ENCODE data around the gene TRPC4AP. TPM values are rescaled to one million over a fixed set of nuclear protein-coding genes. Genes with fewer than 3 reads are reported as not detected.

TRPC4AP gene
- total and polyA plus RNA-seq, 2 of the 8 experiments (the other 6 are each of a cell fraction or from before 2014, with no cell fraction given), result 73.1 to 74.8 TPM

DNA sequence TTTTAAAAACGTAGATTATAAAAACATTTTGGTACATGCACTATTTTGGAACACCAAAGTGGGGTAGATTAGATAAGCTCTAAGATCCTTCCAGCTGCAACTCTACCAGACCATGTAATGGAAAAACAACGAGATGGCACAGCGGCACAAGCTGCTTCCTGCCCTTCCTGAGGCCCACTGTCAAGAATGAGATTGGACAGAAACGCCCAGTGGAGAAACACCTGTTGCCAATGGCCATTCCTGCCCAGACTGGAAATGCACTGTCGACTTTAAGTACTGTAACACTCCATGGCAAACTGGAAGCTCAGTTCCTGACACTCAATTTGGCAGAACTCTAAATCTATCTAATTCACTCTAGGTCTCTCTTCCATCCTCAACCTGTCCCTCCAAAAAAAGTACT, 33.1 kb upstream of the TRPC4AP start (continued):
- TF ChIP-seq CHD7 (IDR thresholded peaks at IDR 0.05; ENCODE audit: insufficient replicate concordance, low read length) (no peak), GTF2F1 (IDR thresholded peaks at IDR 0.05; ENCODE audit: borderline replicate concordance, low read depth, low read length) (no peak), KDM1A (IDR thresholded peaks at IDR 0.05; ENCODE audit: borderline replicate concordance, low read length) (no peak), BRCA1 (IDR thresholded peaks at IDR 0.05; ENCODE audit: low read depth, low read length) (no peak), SIN3A (conservative IDR thresholded peaks at IDR 0.05 in 1 of 2, IDR thresholded peaks at IDR 0.05 in 1 of 2; ENCODE audit: low read depth in 1 of 2, low read length in 2 of 2) (no peak), ASH2L (IDR thresholded peaks at IDR 0.05; ENCODE audit: low read length) (no peak), EGR1 (IDR thresholded peaks at IDR 0.05; ENCODE audit: borderline replicate concordance, low read depth, low read length) (no peak), SAP30 (IDR thresholded peaks at IDR 0.05; ENCODE audit: insufficient read depth, insufficient replicate concordance, low read length) (no peak), GABPA (IDR thresholded peaks at IDR 0.05; ENCODE audit: borderline replicate concordance, insufficient read depth, low read length) (no peak), MAFK (IDR thresholded peaks at IDR 0.05; ENCODE audit: low read depth, low read length) (no peak)

All from H1 (cell line).